H9 (cell line): ENCODE measurements around the gene LENG1. TPM values are rescaled to one million over a fixed set of nuclear protein-coding genes. Genes with fewer than 3 reads are reported as not detected.
A peak's percentile ranks its signal among the peaks of the same experiment; 100 is the strongest.

Experiments
- DNase-seq: peaks from one replicate; pipeline ENCODE4 v3.0.0-alpha.2; 2017
- H2AFZ ChIP-seq: one replicate; pipeline ENCODE4 v1.6.1; 2013; ENCODE audit warnings: mild to moderate bottlenecking, low read length, control low read depth, moderate library complexity
- H2AK5ac ChIP-seq: 2 replicates; pipeline ENCODE4 v1.6.1; 2013; ENCODE audit warnings: low read length, control low read depth, mixed read lengths; ENCODE audit not compliant: insufficient read length
- H2BK120ac ChIP-seq: one replicate; pipeline ENCODE4 v1.6.1; 2013; ENCODE audit warnings: low read depth, mild to moderate bottlenecking, low read length, control low read depth, inconsistent platforms; ENCODE audit not compliant: poor library complexity, severe bottlenecking
- H2BK12ac ChIP-seq: 2 replicates; pipeline ENCODE4 v1.6.1; 2013; ENCODE audit warnings: low read length, control low read depth, mixed read lengths, low read depth; ENCODE audit not compliant: insufficient read length
- H2BK15ac ChIP-seq: 2 replicates; pipeline ENCODE4 v1.6.1; 2013; ENCODE audit warnings: low read depth, low read length, control low read depth
- H2BK20ac ChIP-seq: one replicate; pipeline ENCODE4 v1.6.1; 2013; ENCODE audit warnings: low read depth, mild to moderate bottlenecking, low read length, control low read depth, inconsistent platforms; ENCODE audit not compliant: poor library complexity, severe bottlenecking
- H2BK5ac ChIP-seq: 2 replicates; pipeline ENCODE4 v1.6.1; 2013; ENCODE audit warnings: low read length, control low read depth, mixed read lengths; ENCODE audit not compliant: insufficient read length
- H3K14ac ChIP-seq: 2 replicates; pipeline ENCODE4 v1.6.1; 2013; ENCODE audit warnings: low read length, control low read depth; ENCODE audit not compliant: insufficient read depth
- H3K18ac ChIP-seq: 2 replicates; pipeline ENCODE4 v1.6.1; 2013; ENCODE audit warnings: low read depth, mild to moderate bottlenecking, mixed read lengths, low read length, control low read depth; ENCODE audit not compliant: insufficient read length
- H3K23ac ChIP-seq: 2 replicates; pipeline ENCODE4 v1.6.1; 2013; ENCODE audit warnings: low read length, control low read depth, mixed read lengths, low read depth; ENCODE audit not compliant: insufficient read length
- H3K23me2 ChIP-seq: 2 replicates; pipeline ENCODE4 v1.6.1; 2013; ENCODE audit warnings: low read depth, mild to moderate bottlenecking, mixed read lengths, low read length, control low read depth; ENCODE audit not compliant: insufficient read length, poor library complexity, severe bottlenecking
- H3K27ac ChIP-seq: 2 replicates; pipeline ENCODE4 v1.5.1; 2013; ENCODE audit warnings: low read length, control low read depth, mixed read lengths, low read depth; ENCODE audit not compliant: insufficient read length
- H3K27me3 ChIP-seq: 2 replicates; pipeline ENCODE4 v1.6.1; 2013; ENCODE audit warnings: low read length, control low read depth, inconsistent platforms; ENCODE audit not compliant: insufficient read depth
- H3K4ac ChIP-seq: 2 replicates; pipeline ENCODE4 v1.6.1; 2013; ENCODE audit warnings: low read depth, mild to moderate bottlenecking, control low read depth, inconsistent platforms, low read length, moderate library complexity
- H3K4me1 ChIP-seq: 2 replicates; pipeline ENCODE4 v1.6.1; 2013; ENCODE audit warnings: low read length, control low read depth, inconsistent platforms; ENCODE audit not compliant: insufficient read depth
- H3K4me2 ChIP-seq: 2 replicates; pipeline ENCODE4 v1.6.1; 2013; ENCODE audit warnings: low read length, control low read depth, mixed read lengths; ENCODE audit not compliant: insufficient read length, insufficient read depth
- H3K56ac ChIP-seq: 2 replicates; pipeline ENCODE4 v1.6.1; 2013; ENCODE audit warnings: low read depth, mild to moderate bottlenecking, mixed read lengths, low read length, control low read depth; ENCODE audit not compliant: insufficient read length
- H3K79me1 ChIP-seq: 2 replicates; pipeline ENCODE4 v1.6.1; 2013; ENCODE audit warnings: low read depth, mild to moderate bottlenecking, moderate library complexity, low read length, control low read depth, inconsistent platforms; ENCODE audit not compliant: insufficient read depth, poor library complexity, severe bottlenecking
- H3K79me2 ChIP-seq: 2 replicates; pipeline ENCODE4 v1.6.1; 2013; ENCODE audit warnings: low read length, control low read depth, inconsistent platforms; ENCODE audit not compliant: insufficient read depth
- H3K9ac ChIP-seq: 2 replicates; pipeline ENCODE4 v1.6.1; 2013; ENCODE audit warnings: low read length, control low read depth, mixed read lengths; ENCODE audit not compliant: insufficient read length; ENCODE audit errors: extremely low read depth
- H3K9me3 ChIP-seq: one replicate; pipeline ENCODE4 v1.6.1; 2013; ENCODE audit warnings: low read depth, low read length, inconsistent platforms; ENCODE audit not compliant: control insufficient read depth
- H3T11ph ChIP-seq: one replicate; pipeline ENCODE4 v1.6.1; 2013; ENCODE audit warnings: mild to moderate bottlenecking, low read length, control low read depth, inconsistent platforms
- H4K20me1 ChIP-seq: one replicate; pipeline ENCODE4 v1.6.1; 2013; ENCODE audit not compliant: control insufficient read depth, insufficient read length, insufficient read depth
- H4K5ac ChIP-seq: 2 replicates; pipeline ENCODE4 v1.6.1; 2013; ENCODE audit warnings: low read depth, mild to moderate bottlenecking, mixed read lengths, low read length, control low read depth; ENCODE audit not compliant: insufficient read length
- H4K8ac ChIP-seq: replicated peaks from 2 replicates; pipeline ENCODE4 v1.6.1; 2013; ENCODE audit warnings: low read length, control low read depth, mixed read lengths, low read depth; ENCODE audit not compliant: insufficient read length
- H4K91ac ChIP-seq: 2 replicates; pipeline ENCODE4 v1.6.1; 2013; ENCODE audit warnings: low read depth, mild to moderate bottlenecking, moderate library complexity, mixed read lengths, low read length, control low read depth; ENCODE audit not compliant: insufficient read length
- H3K27ac Mint-ChIP-seq, 3 experiments: 2 replicates in 2 of 3; 3 replicates in 1 of 3; pipeline ENCODE4 v1.8.0; 2020 to 2021; ENCODE audit warnings: mixed read lengths in 3 of 3, mild to moderate bottlenecking in 1 of 3, moderate library complexity in 1 of 3
- H3K27me3 Mint-ChIP-seq: 2 replicates; pipeline ENCODE4 v1.8.0; 2021; ENCODE audit warnings: low read depth, mild to moderate bottlenecking, moderate library complexity, mixed read lengths
- H3K36me3 Mint-ChIP-seq, 3 experiments: 2 replicates in 2 of 3; 3 replicates in 1 of 3; pipeline ENCODE4 v1.8.0; 2020 to 2021; ENCODE audit warnings: low read depth in 3 of 3, mixed read lengths in 3 of 3; ENCODE audit not compliant: insufficient read depth in 1 of 3
- H3K4me1 Mint-ChIP-seq, 2 experiments: 2 replicates each; pipeline ENCODE4 v1.8.0; 2020; ENCODE audit warnings: mixed read lengths in 2 of 2
- H3K4me3 Mint-ChIP-seq, 2 experiments: 2 replicates in 1 of 2; 3 replicates in 1 of 2; pipeline ENCODE4 v1.8.0; 2020 to 2021; ENCODE audit warnings: mild to moderate bottlenecking in 2 of 2, mixed read lengths in 2 of 2, moderate library complexity in 1 of 2
- H3K9me3 Mint-ChIP-seq, 2 experiments: 2 replicates in 1 of 2; 3 replicates in 1 of 2; pipeline ENCODE4 v1.8.0; 2020; ENCODE audit warnings: mild to moderate bottlenecking in 2 of 2, mixed read lengths in 2 of 2, moderate library complexity in 1 of 2
- CTCF ChIP-seq: fragments of 200-600 bp; sonication (generic); conservative IDR thresholded peaks from 3 replicates; pipeline ENCODE4 v1.8.0; 2021; ENCODE audit warnings: antibody characterized with exemption, mild to moderate bottlenecking
- WGBS: extraction: QIAGEN DNeasy Blood & Tissue Kit; methylation state at CpG from one replicate; pipeline ENCODE4 v1.1.7; 2013; ENCODE audit warnings: missing lambda C conversion rate, low lambda C conversion rate, mixed read lengths; ENCODE audit not compliant: insufficient read length; ENCODE audit errors: extremely low coverage; 5-methylcytosine and 5-hydroxymethylcytosine counted together
- total RNA-seq: library from RNA; stranded (reverse); gene quantifications from 2 replicates; pipeline ENCODE4 v1.2.1, GENCODE V29; 2021

The LENG1 gene
- total RNA-seq, 1 experiment from 2014 or later = 7.1 TPM

- Mint-ChIP-seq H3K9me3 (no peaks in the 10 kb centered on the region; a peak in 1 of 5 replicates), H3K27me3 (no peaks in the 10 kb centered on the region)
- no CpG with 5 or more reads among the region's 37 CpGs for WGBS
These were observed 21.2 kb upstream of the LENG1 start for GRCh38 chr19:54180691-54181091.

More at GRCh38 chr19:54180691-54181091, 21.2 kb upstream of the LENG1 start:
- H3K79me2 ChIP-seq = no peaks in the 10 kb centered on the region
- H3K4me1 ChIP-seq = no peaks in the 10 kb centered on the region
- H2BK12ac ChIP-seq = no peak overlapping the region
- DNase-seq = no peak
- H3K4ac ChIP-seq = no peak overlapping the region
- H3K79me1 ChIP-seq = no peaks in the 10 kb centered on the region
- Mint-ChIP-seq H3K27ac (no peak overlapping the region), H3K36me3 (peaks cover 21 to 47% (median 40%) of the 10 kb centered on the region in 3 experiments; a peak in 6 of 7 replicates), H3K4me1 (peaks cover 0 to 11% of the 10 kb centered on the region in 2 experiments; a peak in 2 of 4 replicates), H3K4me3 (no peak overlapping the region)
- H4K20me1 ChIP-seq = no peaks in the 10 kb centered on the region
- H3K27me3 ChIP-seq = no peaks in the 10 kb centered on the region
- no peak for TF ChIP-seq CTCF
- no peak overlapping the region for H3K56ac ChIP-seq
- no peak overlapping the region for H2AFZ ChIP-seq
- H4K91ac ChIP-seq = no peak overlapping the region
- H3K23ac ChIP-seq = no peak overlapping the region
- no peak overlapping the region for H4K5ac ChIP-seq
- H3K23me2 ChIP-seq = no peaks in the 10 kb centered on the region
- H3K14ac ChIP-seq = peak overlapping the region; percentile 38; the same call in 1 of the 2 replicates
- no peak overlapping the region for H3K9ac ChIP-seq
- H2BK20ac ChIP-seq = no peak overlapping the region
- no peak overlapping the region for H3T11ph ChIP-seq
- H2BK15ac ChIP-seq = no peak overlapping the region
- no peak overlapping the region for H4K8ac ChIP-seq
- no peak overlapping the region for H2BK120ac ChIP-seq
- H3K4me2 ChIP-seq = no peak overlapping the region
- no peak overlapping the region for H2AK5ac ChIP-seq
- peak overlapping the region; percentile 22 for H3K18ac ChIP-seq
- no peak overlapping the region for H2BK5ac ChIP-seq
- H3K27ac ChIP-seq = no peak overlapping the region
- H3K9me3 ChIP-seq = no peaks in the 10 kb centered on the region
